ENCODE results near the gene TFRC. TPM values are rescaled to one million over a fixed set of nuclear protein-coding genes. Genes with fewer than 3 reads are reported as not detected.
"Not testable (repeated sequence)": the region's sequence is repeated elsewhere in the genome, so short reads cannot be mapped to it uniquely, and the experiment has no call there.

Gene TFRC
- total and polyA plus RNA-seq, 11 donors = 15.7 to 232 (median 103) TPM

GRCh38 chr3:196093317-196094111 lies 11.6 kb upstream of the TFRC start:
- intact Hi-C loops (cut with DNase I) = no loop called here
- Histone ChIP-seq H3K27me3 (no peaks in the 10 kb centered on the region), H3K27ac (peak overlapping the region in 5 of 12 donors; percentile 19 to 83 (median 30)), H3K36me3 (no peaks in the 10 kb centered on the region), H3K9me3 (no peaks in the 10 kb centered on the region), H3K4me1 (peaks cover 0 to 31% (median 2%) of the 10 kb centered on the region in 12 donors), H3K4me3 (no peak overlapping the region)
- 64 to 81% (median 75%) methylated on average over 7 of the region's 7 CpGs for WGBS, 4 donors
- ATAC-seq (peak in 3 of 4 donors; percentile 37 to 64 (median 40)), DNase-seq (no peak)
- TF ChIP-seq CTCF (IDR thresholded peaks at IDR 0.05) = no peak
- no peak for TF ChIP-seq POLR2A (IDR thresholded peaks at IDR 0.05)

- WGBS, 4 donors = 72 to 76% (median 75%) methylated on average over 5 of the region's 5 CpGs
- TF ChIP-seq CTCF (IDR thresholded peaks at IDR 0.05) (no peak), POLR2A (IDR thresholded peaks at IDR 0.05) (no peak)
- H3K36me3 ChIP-seq = no peaks in the 10 kb centered on the region
- H3K27ac ChIP-seq = no peak overlapping the region
- no peak for ATAC-seq
- H3K4me1 ChIP-seq = peaks cover 0 to 2% (median 0%) of the 10 kb centered on the region in 12 donors
- H3K27me3 ChIP-seq = no peaks in the 10 kb centered on the region
- no peaks in the 10 kb centered on the region for H3K9me3 ChIP-seq
- intact Hi-C loops (cut with DNase I) = no loop called here
- no peak for DNase-seq
- no peak overlapping the region for H3K4me3 ChIP-seq
Observed at GRCh38 chr3:196087906-196088305, 6.0 kb upstream of the TFRC start.

- Histone ChIP-seq H3K4me1 (peaks cover 2 to 37% (median 21%) of the 10 kb centered on the region in 12 donors), H3K9me3 (no peaks in the 10 kb centered on the region), H3K27me3 (no peaks in the 10 kb centered on the region), H3K4me3 (peak overlapping the region in 10 of 12 donors; percentile 79 to 98 (median 87)), H3K27ac (peak overlapping the region in 10 of 12 donors; percentile 93 to 98 (median 96)), H3K36me3 (no peaks in the 10 kb centered on the region)
- TF ChIP-seq CTCF (IDR thresholded peaks at IDR 0.05) = no peak
- no peak for TF ChIP-seq POLR2A (IDR thresholded peaks at IDR 0.05)
- intact Hi-C loops (cut with DNase I) = no loop called here
- 61 to 65% (median 64%) methylated on average over 6 of the region's 6 CpGs for WGBS, 4 donors
- ATAC-seq (no peak), DNase-seq (no peak)
Observed at GRCh38 chr3:196082619-196082971, 705 bp upstream of the TFRC start.

- Histone ChIP-seq H3K27me3 (no peaks in the 10 kb centered on the region), H3K9me3 (no peaks in the 10 kb centered on the region), H3K36me3 (peaks cover 0 to 11% (median 8%) of the 10 kb centered on the region in 9 donors), H3K4me1 (peaks cover 2 to 37% (median 21%) of the 10 kb centered on the region in 12 donors), H3K4me3 (peak overlapping the region; percentile 78 to 98 (median 87)), H3K27ac (peak overlapping the region; percentile 45 to 98 (median 94))
- intact Hi-C loops (cut with DNase I) = loop anchor here in 1 of 10 donors (2.0 kb wide), 1 partner anchor 114 kb away; no protein-coding TSS in a partner anchor
- TF ChIP-seq POLR2A (IDR thresholded peaks at IDR 0.05) (no peak), CTCF (IDR thresholded peaks at IDR 0.05) (no peak)
- ATAC-seq = peak; percentile 63 to 89 (median 82)
- 1% methylated on average over 20 to 61 of the region's 61 CpGs for WGBS, 4 donors
- peak; percentile 65 to 82 (median 75) for DNase-seq
Observed at GRCh38 chr3:196081002-196081833, 672 bp downstream of the TFRC start.

GRCh38 chr3:196080101-196080846 lies 1.6 kb downstream of the TFRC start:
- WGBS, 4 donors = 73 to 79% (median 75%) methylated on average over 23 of the region's 23 CpGs

More at GRCh38 chr3:196080101-196080846, 1.6 kb downstream of the TFRC start:
- not testable (repeated sequence) for H3K9me3 ChIP-seq, DNase-seq, H3K27me3 ChIP-seq, ATAC-seq
- Histone ChIP-seq H3K27ac (peak overlapping the region in 11 of 12 donors; percentile 93 to 98 (median 95)), H3K4me1 (peaks cover 2 to 37% (median 21%) of the 10 kb centered on the region in 12 donors), H3K36me3 (peaks cover 0 to 20% (median 16%) of the 10 kb centered on the region in 9 donors), H3K4me3 (peak overlapping the region; percentile 78 to 98 (median 87))
- intact Hi-C loops (cut with DNase I) = loop anchor here in 1 of 10 donors (2.0 kb wide), 1 partner anchor 115 kb away; no protein-coding TSS in a partner anchor

Measured in heart left ventricle (tissue), 16 donors.